Measurements from ENCODE around the gene CDR2.
"Not testable (repeated sequence)": the region's sequence is repeated elsewhere in the genome, so short reads cannot be mapped to it uniquely, and the experiment has no call there.

CDR2 gene

GRCh38 chr16:22375117-22375962 is 921 bp upstream of the CDR2 start:
- no peak for DNase-seq

GRCh38 chr16:22373662-22374310 is 633 bp downstream of the CDR2 start:
- peak; percentile 22 for DNase-seq

GRCh38 chr16:22372882-22373661 is 1.3 kb downstream of the CDR2 start:
- no peak for DNase-seq

- DNase-seq = no peak
These were observed 4.2 kb downstream of the CDR2 start for GRCh38 chr16:22370038-22370820.

- peak; percentile 23 for DNase-seq
These were observed 5.1 kb downstream of the CDR2 start for GRCh38 chr16:22369221-22369811.

- not testable (repeated sequence) for DNase-seq
These were observed 6.1 kb downstream of the CDR2 start for GRCh38 chr16:22368200-22368826.

GRCh38 chr16:22366889-22367288 is 7.5 kb downstream of the CDR2 start:
- DNase-seq = no peak

- DNase-seq = no peak
These were observed 8.0 kb downstream of the CDR2 start for GRCh38 chr16:22366371-22366770.

- no peak for DNase-seq
These were observed 10.2 kb downstream of the CDR2 start for GRCh38 chr16:22364241-22364640.

- peak; percentile 27 for DNase-seq
These were observed 13.3 kb downstream of the CDR2 start for GRCh38 chr16:22360963-22361659.

GRCh38 chr16:22359679-22360078 is 14.7 kb downstream of the CDR2 start:
- no peak for DNase-seq

GRCh38 chr16:22358000-22358399 is 16.4 kb downstream of the CDR2 start:
- DNase-seq = no peak

- no peak for DNase-seq
These were observed 16.8 kb downstream of the CDR2 start for GRCh38 chr16:22357635-22357971.

- DNase-seq = no peak
These were observed 17.3 kb downstream of the CDR2 start for GRCh38 chr16:22356930-22357634.

- peak; percentile 79 for DNase-seq
These were observed 18.9 kb downstream of the CDR2 start for GRCh38 chr16:22355487-22355908.

- no peak for DNase-seq
These were observed 20.4 kb downstream of the CDR2 start for GRCh38 chr16:22353933-22354541.

- DNase-seq = peak; percentile 84
These were observed 21.1 kb downstream of the CDR2 start for GRCh38 chr16:22353191-22353919.

- DNase-seq = no peak
These were observed 21.7 kb downstream of the CDR2 start for GRCh38 chr16:22352723-22353122.

- DNase-seq = no peak
These were observed 22.3 kb downstream of the CDR2 start for GRCh38 chr16:22352140-22352539.
